Esophagus muscularis mucosa (tissue), 4 donors: Measurements from ENCODE around the gene ZNRF4. TPM values are rescaled to one million over a fixed set of nuclear protein-coding genes. Genes with fewer than 3 reads are reported as not detected.

Source experiments
- DNase-seq: peaks from one replicate; pipeline ENCODE4 v3.0.0-alpha.2; 2017; ENCODE audit errors: extremely low spot score
- H3K27ac ChIP-seq, 4 donors: fragments of 200-600 bp; sonication (generic); replicated peaks in 1 of 4; 1 replicate in 3 of 4; 2 replicates in 1 of 4; pipeline ENCODE4 v1.5.1; 2016 to 2019; ENCODE audit warnings: mild to moderate bottlenecking in 1 of 4
- H3K27me3 ChIP-seq, 4 donors: fragments of 200-600 bp; sonication (generic); one replicate each; pipeline versions ENCODE4 v1.5.1 to v1.6.0; 2016 to 2019
- H3K36me3 ChIP-seq, 4 donors: fragments of 200-600 bp; sonication (generic); one replicate each; pipeline ENCODE4 v1.5.1; 2016 to 2019
- H3K4me1 ChIP-seq, 4 donors: fragments of 200-600 bp; sonication (generic); one replicate each; pipeline ENCODE4 v1.5.1; 2016 to 2019
- H3K4me3 ChIP-seq, 4 donors: fragments of 200-600 bp; sonication (generic); 1 replicate in 2 of 4; 2 replicates in 2 of 4; pipeline ENCODE4 v1.5.1; 2016 to 2019; ENCODE audit warnings: mild to moderate bottlenecking in 4 of 4, moderate library complexity in 1 of 4
- H3K9me3 ChIP-seq, 4 donors: fragments of 200-600 bp; sonication (generic); 1 replicate in 3 of 4; 2 replicates in 1 of 4; pipeline ENCODE4 v1.5.1; 2016 to 2019
- CTCF ChIP-seq, 3 experiments: fragments of 200-600 bp in 2 of 3; fragments of 450-650 bp in 1 of 3; sonication (generic) in 2 of 3; IDR thresholded peaks; one replicate each; pipeline ENCODE4 v1.5.1; 2017 to 2019; ENCODE audit warnings: antibody characterized with exemption in 3 of 3, mild to moderate bottlenecking in 2 of 3, moderate library complexity in 1 of 3
- EP300 ChIP-seq: sonication (generic); formaldehyde crosslinking; IDR thresholded peaks from one replicate; pipeline ENCODE4 v1.6.1; 2017; ENCODE audit warnings: antibody characterized with exemption
- POLR2A ChIP-seq: fragments of 450-650 bp; IDR thresholded peaks from one replicate; pipeline ENCODE4 v1.6.1; 2017; ENCODE audit warnings: antibody characterized with exemption, moderate library complexity, mild to moderate bottlenecking, low read depth
- POLR2AphosphoS5 ChIP-seq, 2 donors: sonication (generic); formaldehyde crosslinking; IDR thresholded peaks; one replicate each; pipeline ENCODE4 v1.6.1; 2017; ENCODE audit warnings: antibody characterized with exemption in 2 of 2
- WGBS: methylation state at CpG from one replicate; pipeline ENCODE4 v1.1.5; 2018; 5-methylcytosine and 5-hydroxymethylcytosine counted together
- intact Hi-C: fragments of 100-400 bp; cut with DNase I; formaldehyde crosslinking; loops from one replicate; pipeline ENCODE4 v1.15.1; 2023
- total RNA-seq, 4 donors: library from RNA; depleted of rRNA; stranded (reverse); fragments of >200 nt; gene quantifications; one replicate each; pipeline versions ENCODE4 v1.1.0 to v1.2.1, GENCODE V29; 2016

The ZNRF4 gene
- total RNA-seq, 4 donors from 2014 or later, result not detected

- 67% methylated on average over 6 of the region's 6 CpGs for WGBS
- no peak overlapping the region for H3K4me3 ChIP-seq
- peaks cover 0 to 5% (median 0%) of the 10 kb centered on the region in 4 donors for H3K4me1 ChIP-seq
- H3K27ac ChIP-seq, result no peak overlapping the region
- H3K36me3 ChIP-seq, result no peaks in the 10 kb centered on the region
- H3K9me3 ChIP-seq, result no peaks in the 10 kb centered on the region
- peaks cover 0 to 75% (median 11%) of the 10 kb centered on the region in 4 donors for H3K27me3 ChIP-seq
- DNase-seq, result no peak
- intact Hi-C loops, result no loop called here
- TF ChIP-seq POLR2AphosphoS5 (IDR thresholded peaks at IDR 0.05) (no peak), EP300 (no peak), POLR2A (no peak), CTCF (IDR thresholded peaks at IDR 0.05) (no peak)
Observed at GRCh38 chr19:5418677-5419076, 36.5 kb upstream of the ZNRF4 start.

- Histone ChIP-seq H3K27me3 (peaks cover 0 to 83% (median 11%) of the 10 kb centered on the region in 4 donors), H3K9me3 (no peaks in the 10 kb centered on the region), H3K4me3 (no peak overlapping the region), H3K4me1 (peaks cover 0 to 5% (median 0%) of the 10 kb centered on the region in 4 donors), H3K36me3 (no peaks in the 10 kb centered on the region), H3K27ac (no peak overlapping the region)
- intact Hi-C loops, result no loop called here
- 30% methylated on average over 7 of the region's 7 CpGs for WGBS
- no peak for DNase-seq
- TF ChIP-seq CTCF (IDR thresholded peaks at IDR 0.05), result no peak
- no peak for TF ChIP-seq EP300
- no peak for TF ChIP-seq POLR2AphosphoS5 (IDR thresholded peaks at IDR 0.05)
- TF ChIP-seq POLR2A, result no peak
Observed at GRCh38 chr19:5420953-5421352, 34.3 kb upstream of the ZNRF4 start.

GRCh38 chr19:5423567-5424125 lies 31.6 kb upstream of the ZNRF4 start:
- Histone ChIP-seq H3K36me3 (no peaks in the 10 kb centered on the region), H3K27ac (no peak overlapping the region), H3K27me3 (peaks cover 0 to 85% (median 5%) of the 10 kb centered on the region in 4 donors), H3K9me3 (no peaks in the 10 kb centered on the region), H3K4me1 (no peaks in the 10 kb centered on the region), H3K4me3 (no peak overlapping the region)
- intact Hi-C loops, result no loop called here
- no peak for DNase-seq
- no peak for TF ChIP-seq EP300
- no peak for TF ChIP-seq POLR2A
- TF ChIP-seq POLR2AphosphoS5 (IDR thresholded peaks at IDR 0.05), result no peak
- TF ChIP-seq CTCF (IDR thresholded peaks at IDR 0.05), result no peak
- WGBS, result 87% methylated on average over 1 of the region's 1 CpG

- Histone ChIP-seq H3K4me3 (no peak overlapping the region), H3K9me3 (no peaks in the 10 kb centered on the region), H3K36me3 (no peaks in the 10 kb centered on the region), H3K27ac (no peak overlapping the region), H3K4me1 (no peaks in the 10 kb centered on the region), H3K27me3 (peaks cover 0 to 84% (median 2%) of the 10 kb centered on the region in 4 donors)
- intact Hi-C loops, result no loop called here
- TF ChIP-seq POLR2AphosphoS5 (IDR thresholded peaks at IDR 0.05) (no peak), CTCF (IDR thresholded peaks at IDR 0.05) (no peak), POLR2A (no peak), EP300 (no peak)
- no peak for DNase-seq
- 84% methylated on average over 12 of the region's 12 CpGs for whole genome bisulfite sequencing
Observed at GRCh38 chr19:5424192-5424973, 30.8 kb upstream of the ZNRF4 start.
